Loucy (cell line): ENCODE results near the gene ID3.

Experiments used
- H2AFZ ChIP-seq: fragments of 200-600 bp; sonication (generic); 2 replicates; pipeline ENCODE4 v1.6.0; 2016; ENCODE audit warnings: antibody characterized with exemption, mild to moderate bottlenecking, low read length, moderate library complexity
- H3F3A ChIP-seq: fragments of 200-600 bp; 2 replicates; pipeline ENCODE4 v1.6.0; 2016; ENCODE audit warnings: antibody characterized with exemption, low read depth, mild to moderate bottlenecking
- H3K27me3 ChIP-seq: fragments of 200-600 bp; sonication (generic); 2 replicates; pipeline ENCODE4 v1.6.1; 2014; ENCODE audit warnings: low read length, mild to moderate bottlenecking; ENCODE audit not compliant: insufficient read depth, poor library complexity, severe bottlenecking
- H3K36me3 ChIP-seq: fragments of 200-600 bp; sonication (generic); 2 replicates; pipeline ENCODE4 v1.6.1; 2016; ENCODE audit warnings: low read length; ENCODE audit not compliant: insufficient read depth
- H3K4me1 ChIP-seq: fragments of 200-600 bp; sonication (generic); 2 replicates; pipeline ENCODE4 v1.5.1; 2014; ENCODE audit warnings: low read length, mild to moderate bottlenecking; ENCODE audit not compliant: insufficient read depth, poor library complexity, severe bottlenecking
- H3K4me2 ChIP-seq: fragments of 200-600 bp; sonication (generic); 2 replicates; pipeline ENCODE4 v1.6.0; 2014; ENCODE audit warnings: antibody characterized with exemption, low read length, low read depth, mild to moderate bottlenecking; ENCODE audit not compliant: poor library complexity, severe bottlenecking
- H3K4me3 ChIP-seq: fragments of 200-600 bp; sonication (generic); 2 replicates; pipeline ENCODE4 v1.5.1; 2014; ENCODE audit warnings: low read length, mild to moderate bottlenecking, mixed read lengths; ENCODE audit not compliant: poor library complexity, severe bottlenecking
- H3K79me2 ChIP-seq: fragments of 200-600 bp; sonication (generic); 2 replicates; pipeline ENCODE4 v1.6.1; 2014; ENCODE audit warnings: low read length; ENCODE audit not compliant: insufficient read depth
- H3K9ac ChIP-seq: fragments of 200-600 bp; sonication (generic); 2 replicates; pipeline ENCODE4 v1.6.0; 2014; ENCODE audit warnings: mild to moderate bottlenecking, low read depth, low read length, moderate library complexity; ENCODE audit not compliant: poor library complexity, severe bottlenecking
- H3K9me2 ChIP-seq: fragments of 200-600 bp; sonication (generic); replicated peaks from 2 replicates; pipeline ENCODE4 v1.6.1; 2016; ENCODE audit warnings: low read depth, low read length, mixed read lengths
- H3K9me3 ChIP-seq: fragments of 200-600 bp; sonication (generic); 2 replicates; pipeline ENCODE4 v1.6.1; 2014; ENCODE audit warnings: mild to moderate bottlenecking, antibody characterized with exemption, low read length, low read depth; ENCODE audit not compliant: insufficient read depth
- H4K20me1 ChIP-seq: fragments of 200-600 bp; sonication (generic); 2 replicates; pipeline ENCODE4 v1.6.0; 2014; ENCODE audit warnings: antibody characterized with exemption, low read length, mild to moderate bottlenecking; ENCODE audit not compliant: insufficient read depth, poor library complexity, severe bottlenecking
- EZH2phosphoT487 ChIP-seq: fragments of 200-600 bp; IDR thresholded peaks from 2 replicates; pipeline ENCODE4 v1.6.1; 2018; ENCODE audit warnings: antibody characterized with exemption, mild to moderate bottlenecking, moderate library complexity, borderline replicate concordance
- TF ChIP-seq, protein P1 (sequence below): fragments of 200-600 bp; sonication (generic); conservative IDR thresholded peaks from 2 replicates; pipeline ENCODE4 v1.5.1; 2014; ENCODE audit warnings: mild to moderate bottlenecking, antibody characterized with exemption, low read length

Gene ID3

DNA sequence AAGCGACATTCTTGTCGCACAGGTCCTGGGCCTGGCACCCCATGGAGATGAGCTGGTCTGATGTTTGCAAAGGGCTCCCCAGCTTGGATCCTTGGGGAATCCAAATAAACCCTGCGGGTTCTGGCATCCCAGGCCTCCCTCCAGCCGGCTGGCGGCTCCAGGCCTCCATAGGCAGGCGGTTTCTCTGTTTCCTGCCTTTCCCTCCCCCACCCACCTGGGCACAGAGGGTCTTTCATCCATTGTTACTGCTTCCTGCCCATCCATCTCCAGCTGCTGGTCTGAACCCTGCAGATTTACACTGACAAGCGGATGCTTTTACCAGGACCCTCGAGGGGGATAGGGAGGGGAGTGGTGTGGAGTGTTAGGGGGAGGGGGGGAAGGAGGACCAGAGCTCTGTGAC lies 39.1 kb upstream of the ID3 start:
- Histone ChIP-seq H3K9me3 (no peaks in the 10 kb centered on the region), H3K4me2 (peak overlapping the region; percentile 18), H3K79me2 (no peaks in the 10 kb centered on the region), H2AFZ (no peak overlapping the region), H4K20me1 (no peaks in the 10 kb centered on the region), H3F3A (no peaks in the 10 kb centered on the region), H3K9ac (peak overlapping the region; percentile 6), H3K4me3 (no peak overlapping the region), H3K4me1 (peaks cover 53% of the 10 kb centered on the region), H3K36me3 (no peaks in the 10 kb centered on the region), H3K27me3 (no peaks in the 10 kb centered on the region), H3K9me2 (no peaks in the 10 kb centered on the region)
- TF ChIP-seq, protein P1, sequence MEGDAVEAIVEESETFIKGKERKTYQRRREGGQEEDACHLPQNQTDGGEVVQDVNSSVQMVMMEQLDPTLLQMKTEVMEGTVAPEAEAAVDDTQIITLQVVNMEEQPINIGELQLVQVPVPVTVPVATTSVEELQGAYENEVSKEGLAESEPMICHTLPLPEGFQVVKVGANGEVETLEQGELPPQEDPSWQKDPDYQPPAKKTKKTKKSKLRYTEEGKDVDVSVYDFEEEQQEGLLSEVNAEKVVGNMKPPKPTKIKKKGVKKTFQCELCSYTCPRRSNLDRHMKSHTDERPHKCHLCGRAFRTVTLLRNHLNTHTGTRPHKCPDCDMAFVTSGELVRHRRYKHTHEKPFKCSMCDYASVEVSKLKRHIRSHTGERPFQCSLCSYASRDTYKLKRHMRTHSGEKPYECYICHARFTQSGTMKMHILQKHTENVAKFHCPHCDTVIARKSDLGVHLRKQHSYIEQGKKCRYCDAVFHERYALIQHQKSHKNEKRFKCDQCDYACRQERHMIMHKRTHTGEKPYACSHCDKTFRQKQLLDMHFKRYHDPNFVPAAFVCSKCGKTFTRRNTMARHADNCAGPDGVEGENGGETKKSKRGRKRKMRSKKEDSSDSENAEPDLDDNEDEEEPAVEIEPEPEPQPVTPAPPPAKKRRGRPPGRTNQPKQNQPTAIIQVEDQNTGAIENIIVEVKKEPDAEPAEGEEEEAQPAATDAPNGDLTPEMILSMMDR = no peak
- TF ChIP-seq EZH2phosphoT487 = no peak

DNA sequence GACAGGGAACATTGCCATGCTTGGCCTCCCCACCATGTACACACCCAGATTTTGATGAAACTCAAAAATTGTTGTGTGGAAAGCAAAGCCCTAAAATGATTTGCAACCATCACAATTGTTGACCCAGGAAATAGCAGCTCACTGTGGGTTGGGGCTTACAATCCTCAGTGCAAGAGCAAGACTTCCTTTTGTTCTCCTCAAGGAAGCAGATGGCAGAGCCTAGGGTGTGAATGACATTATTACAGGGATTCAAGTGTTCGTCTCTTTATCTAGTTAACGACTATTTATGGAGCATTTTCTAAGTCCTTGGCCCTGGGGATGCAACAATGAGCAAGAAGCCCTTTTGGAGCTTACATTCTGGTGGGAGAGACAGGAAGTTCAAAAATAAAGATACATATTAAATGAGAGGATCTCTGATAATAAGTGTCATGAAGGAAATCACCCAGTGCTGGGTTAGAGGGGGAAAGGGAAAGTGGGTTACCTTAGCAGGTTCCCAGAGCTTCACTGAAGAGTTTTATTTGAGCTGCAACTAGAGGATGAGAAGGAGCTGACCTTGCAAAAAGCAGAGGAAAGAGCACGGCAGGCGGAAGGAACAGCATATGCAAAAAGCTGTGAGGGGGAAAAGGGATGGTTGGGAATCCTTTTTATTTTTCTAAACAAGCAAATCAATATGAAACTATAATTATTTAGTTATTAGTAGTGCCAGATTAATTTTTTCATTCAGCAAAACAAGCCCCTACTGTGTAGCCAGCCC lies 38.5 kb upstream of the ID3 start:
- TF ChIP-seq, protein P1 = no peak
- TF ChIP-seq EZH2phosphoT487 = no peak
- Histone ChIP-seq H3K36me3 (no peaks in the 10 kb centered on the region), H3K27me3 (no peaks in the 10 kb centered on the region), H3K9me2 (no peaks in the 10 kb centered on the region), H3K9ac (peak overlapping the region; percentile 6), H3K4me2 (peak overlapping the region; percentile 18), H2AFZ (peak overlapping the region; percentile 36), H3K4me1 (peaks cover 53% of the 10 kb centered on the region), H3K79me2 (no peaks in the 10 kb centered on the region), H3K9me3 (no peaks in the 10 kb centered on the region), H3K4me3 (no peak overlapping the region), H4K20me1 (no peaks in the 10 kb centered on the region), H3F3A (no peaks in the 10 kb centered on the region)

DNA sequence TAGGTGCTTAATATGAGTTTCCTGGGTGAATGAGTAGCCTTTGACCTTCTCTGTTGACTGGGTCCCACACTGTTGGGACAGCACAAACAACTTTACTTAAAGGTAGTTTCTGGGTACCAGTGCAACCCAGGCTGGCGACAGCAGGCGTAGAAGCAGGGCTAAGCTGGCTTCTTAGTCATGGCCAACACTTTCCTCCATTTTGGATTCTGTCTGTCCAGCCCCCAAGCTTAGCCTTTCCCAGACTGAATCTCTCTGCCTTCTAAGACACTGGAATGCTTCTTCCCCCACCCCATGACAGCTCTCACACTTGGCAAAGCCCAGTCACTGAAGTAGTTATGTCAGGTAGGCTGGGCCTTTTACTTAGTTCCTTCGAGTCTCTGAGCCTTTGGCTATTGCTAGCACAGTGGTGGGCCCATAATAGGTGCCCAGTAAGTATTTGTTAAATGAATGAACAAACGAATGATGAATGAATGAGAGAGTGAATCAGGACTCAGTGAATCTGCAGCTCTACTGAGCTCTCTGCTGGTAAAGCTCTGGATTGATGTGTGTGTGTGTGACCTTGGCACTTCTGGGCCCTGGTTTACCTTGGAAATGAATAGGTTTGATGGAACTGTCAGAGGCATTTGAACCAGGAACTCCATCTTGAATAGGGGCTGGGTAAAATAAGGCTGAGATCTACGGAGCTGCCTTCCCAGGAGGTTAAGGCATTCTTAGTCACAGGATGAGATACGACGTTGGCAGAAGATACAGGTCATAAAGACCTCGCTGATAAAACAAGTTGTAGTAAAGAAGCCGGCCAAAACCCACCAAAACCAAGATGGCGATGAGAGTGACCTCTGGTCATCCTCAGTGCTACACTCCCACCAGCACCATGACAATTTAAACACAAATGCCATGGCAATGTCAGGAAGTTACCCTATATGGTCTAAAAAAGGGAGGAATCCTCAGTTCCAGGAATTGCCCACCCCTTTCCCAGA lies 37.4 kb upstream of the ID3 start:
- TF ChIP-seq EZH2phosphoT487 = no peak
- TF ChIP-seq, protein P1 = no peak
- no peaks in the 10 kb centered on the region for H3K9me2 ChIP-seq
- no peak overlapping the region; the same call in 1 of the 2 replicates for H2AFZ ChIP-seq
- H4K20me1 ChIP-seq = no peaks in the 10 kb centered on the region
- H3K36me3 ChIP-seq = no peaks in the 10 kb centered on the region
- no peaks in the 10 kb centered on the region for H3F3A ChIP-seq
- peaks cover 50% of the 10 kb centered on the region for H3K4me1 ChIP-seq
- H3K79me2 ChIP-seq = no peaks in the 10 kb centered on the region
- no peak overlapping the region for H3K4me3 ChIP-seq
- H3K9ac ChIP-seq = no peak overlapping the region
- no peaks in the 10 kb centered on the region for H3K9me3 ChIP-seq
- H3K27me3 ChIP-seq = no peaks in the 10 kb centered on the region
- no peak overlapping the region for H3K4me2 ChIP-seq
